Fibroblast of lung (primary cell): ENCODE measurements around the gene MSLN.

Source experiments
- EZH2 ChIP-seq: IDR thresholded peaks from 2 replicates; pipeline ENCODE4 v1.5.1; 2012; ENCODE audit warnings: low read length, control low read depth, mild to moderate bottlenecking; ENCODE audit errors: missing control alignments
- TF ChIP-seq, protein P1 (sequence below), 2 donors: IDR thresholded peaks in 1 of 2; conservative IDR thresholded peaks in 1 of 2; 1 replicate in 1 of 2; 2 replicates in 1 of 2; pipeline ENCODE4 v1.5.1; 2011 to 2012; ENCODE audit warnings: low read length in 2 of 2, control low read depth in 1 of 2, inconsistent platforms in 1 of 2, low read depth in 1 of 2, mild to moderate bottlenecking in 1 of 2

- TF ChIP-seq, protein P1, sequence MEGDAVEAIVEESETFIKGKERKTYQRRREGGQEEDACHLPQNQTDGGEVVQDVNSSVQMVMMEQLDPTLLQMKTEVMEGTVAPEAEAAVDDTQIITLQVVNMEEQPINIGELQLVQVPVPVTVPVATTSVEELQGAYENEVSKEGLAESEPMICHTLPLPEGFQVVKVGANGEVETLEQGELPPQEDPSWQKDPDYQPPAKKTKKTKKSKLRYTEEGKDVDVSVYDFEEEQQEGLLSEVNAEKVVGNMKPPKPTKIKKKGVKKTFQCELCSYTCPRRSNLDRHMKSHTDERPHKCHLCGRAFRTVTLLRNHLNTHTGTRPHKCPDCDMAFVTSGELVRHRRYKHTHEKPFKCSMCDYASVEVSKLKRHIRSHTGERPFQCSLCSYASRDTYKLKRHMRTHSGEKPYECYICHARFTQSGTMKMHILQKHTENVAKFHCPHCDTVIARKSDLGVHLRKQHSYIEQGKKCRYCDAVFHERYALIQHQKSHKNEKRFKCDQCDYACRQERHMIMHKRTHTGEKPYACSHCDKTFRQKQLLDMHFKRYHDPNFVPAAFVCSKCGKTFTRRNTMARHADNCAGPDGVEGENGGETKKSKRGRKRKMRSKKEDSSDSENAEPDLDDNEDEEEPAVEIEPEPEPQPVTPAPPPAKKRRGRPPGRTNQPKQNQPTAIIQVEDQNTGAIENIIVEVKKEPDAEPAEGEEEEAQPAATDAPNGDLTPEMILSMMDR (conservative IDR thresholded peaks at IDR 0.05 in 1 of 2, IDR thresholded peaks at IDR 0.05 in 1 of 2; ENCODE audit: low read depth in 1 of 2, low read length in 2 of 2): no peak
- no peak for TF ChIP-seq EZH2
Observed at GRCh38 chr16:772959-773358, 12.4 kb downstream of the MSLN start.
